Fibroblast of mammary gland (primary cell): ENCODE measurements around the gene PLA2G4B.

Experiments used
- DNase-seq: peaks from one replicate; pipeline ENCODE4 v3.0.0-alpha.2; 2010; ENCODE audit warnings: low read depth
- H3K4me3 ChIP-seq: 2 replicates; pipeline ENCODE4 v1.5.1; 2011; ENCODE audit warnings: low read depth, mild to moderate bottlenecking, low read length, moderate library complexity; ENCODE audit not compliant: control insufficient read depth
- TF ChIP-seq, protein P1 (sequence below): conservative IDR thresholded peaks from 2 replicates; pipeline ENCODE4 v1.5.1; 2011; ENCODE audit warnings: low read depth, low read length, inconsistent platforms; ENCODE audit not compliant: control insufficient read depth, insufficient read depth

The PLA2G4B gene

DNA sequence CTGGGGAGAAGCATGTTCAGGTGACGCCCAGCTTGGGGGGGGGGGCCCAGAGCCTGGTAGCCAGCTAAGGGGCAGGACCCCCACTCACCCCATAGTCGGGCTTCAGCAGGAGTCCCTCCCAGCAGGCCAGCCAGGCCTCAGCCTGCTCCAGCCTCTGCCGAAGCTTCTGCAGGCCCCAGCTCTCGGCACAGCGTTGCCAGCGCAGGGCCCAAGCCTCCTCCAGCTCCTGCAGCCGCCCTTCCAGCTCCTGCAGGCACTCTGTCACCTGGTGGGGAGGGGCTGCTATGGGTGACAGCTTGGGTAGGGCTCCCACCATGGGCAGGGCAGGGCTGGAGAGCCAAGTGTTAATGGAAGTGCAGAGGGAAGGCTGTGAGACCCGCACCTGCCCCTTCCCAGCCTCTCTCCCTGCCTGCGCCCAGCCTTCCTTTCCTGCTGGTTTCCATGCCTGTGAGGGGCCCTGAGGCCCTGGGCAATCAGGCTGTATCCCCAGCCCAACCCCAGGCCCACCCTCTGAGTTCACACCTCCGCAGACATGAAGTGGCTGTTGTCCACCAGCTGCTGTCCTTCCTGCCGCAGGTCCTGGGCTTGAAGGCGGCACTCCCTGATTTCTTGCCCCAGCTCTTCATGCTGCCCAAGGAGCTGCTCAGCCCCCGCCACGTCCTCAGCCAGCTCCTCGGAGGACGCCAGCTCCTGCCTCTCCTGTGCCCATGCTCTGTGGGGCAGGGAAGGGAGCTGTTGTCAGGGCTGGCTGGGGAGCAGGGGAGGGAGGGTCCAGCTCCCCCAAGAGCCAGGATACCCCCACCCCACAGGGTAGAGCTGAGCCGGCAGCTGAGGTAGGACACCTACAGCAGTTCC lies 14.3 kb downstream of the PLA2G4B start:
- DNase-seq, result no peak
- H3K4me3 ChIP-seq, result no peak overlapping the region
- TF ChIP-seq, protein P1, sequence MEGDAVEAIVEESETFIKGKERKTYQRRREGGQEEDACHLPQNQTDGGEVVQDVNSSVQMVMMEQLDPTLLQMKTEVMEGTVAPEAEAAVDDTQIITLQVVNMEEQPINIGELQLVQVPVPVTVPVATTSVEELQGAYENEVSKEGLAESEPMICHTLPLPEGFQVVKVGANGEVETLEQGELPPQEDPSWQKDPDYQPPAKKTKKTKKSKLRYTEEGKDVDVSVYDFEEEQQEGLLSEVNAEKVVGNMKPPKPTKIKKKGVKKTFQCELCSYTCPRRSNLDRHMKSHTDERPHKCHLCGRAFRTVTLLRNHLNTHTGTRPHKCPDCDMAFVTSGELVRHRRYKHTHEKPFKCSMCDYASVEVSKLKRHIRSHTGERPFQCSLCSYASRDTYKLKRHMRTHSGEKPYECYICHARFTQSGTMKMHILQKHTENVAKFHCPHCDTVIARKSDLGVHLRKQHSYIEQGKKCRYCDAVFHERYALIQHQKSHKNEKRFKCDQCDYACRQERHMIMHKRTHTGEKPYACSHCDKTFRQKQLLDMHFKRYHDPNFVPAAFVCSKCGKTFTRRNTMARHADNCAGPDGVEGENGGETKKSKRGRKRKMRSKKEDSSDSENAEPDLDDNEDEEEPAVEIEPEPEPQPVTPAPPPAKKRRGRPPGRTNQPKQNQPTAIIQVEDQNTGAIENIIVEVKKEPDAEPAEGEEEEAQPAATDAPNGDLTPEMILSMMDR, result no peak

DNA sequence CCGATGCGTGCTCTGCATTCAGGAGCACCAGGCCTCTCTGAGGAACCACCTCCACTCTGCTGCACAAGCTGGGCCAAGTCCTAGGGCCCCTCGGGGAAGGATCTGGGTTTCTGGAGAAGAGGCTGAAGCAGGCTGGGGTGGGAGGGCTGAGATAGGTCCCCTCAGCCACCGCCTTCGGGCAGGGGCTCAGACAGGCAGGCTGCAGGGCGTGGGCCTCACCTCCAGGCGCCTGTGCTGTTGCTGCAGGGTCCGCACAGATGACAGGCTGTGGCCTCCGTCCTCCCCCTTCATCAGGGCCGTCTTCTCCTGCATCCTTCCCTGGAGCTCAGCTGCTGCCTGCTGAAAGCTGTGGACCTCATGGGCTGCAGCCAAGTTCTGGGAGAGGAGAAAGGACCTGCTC lies 15.2 kb downstream of the PLA2G4B start:
- TF ChIP-seq, protein P1, result no peak
- no peak overlapping the region for H3K4me3 ChIP-seq

DNA sequence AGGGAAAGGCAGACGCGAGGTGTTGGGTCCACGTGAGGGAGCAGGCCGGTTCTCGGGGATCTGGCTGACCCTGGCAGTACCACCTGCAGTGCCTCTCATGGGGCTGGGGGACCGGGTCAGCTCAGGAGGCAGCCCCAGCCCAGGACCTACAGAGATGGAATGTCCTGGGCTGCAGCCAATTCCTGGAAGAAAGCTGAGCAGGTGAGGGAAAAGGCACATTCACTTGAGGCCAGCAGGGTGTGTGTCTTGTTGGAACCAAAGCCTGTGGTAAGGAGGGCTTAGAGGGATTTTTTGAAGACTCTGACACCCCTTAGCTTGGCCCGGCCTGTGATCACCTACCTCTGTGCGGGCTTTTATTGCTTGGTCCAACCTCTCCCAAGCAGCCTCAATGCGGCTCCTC lies 15.8 kb downstream of the PLA2G4B start:
- DNase-seq, result no peak
- no peak overlapping the region for H3K4me3 ChIP-seq
- TF ChIP-seq, protein P1, result no peak

More for the DNA sequence above, 15.2 kb downstream of the PLA2G4B start:
- no peak for DNase-seq

DNA sequence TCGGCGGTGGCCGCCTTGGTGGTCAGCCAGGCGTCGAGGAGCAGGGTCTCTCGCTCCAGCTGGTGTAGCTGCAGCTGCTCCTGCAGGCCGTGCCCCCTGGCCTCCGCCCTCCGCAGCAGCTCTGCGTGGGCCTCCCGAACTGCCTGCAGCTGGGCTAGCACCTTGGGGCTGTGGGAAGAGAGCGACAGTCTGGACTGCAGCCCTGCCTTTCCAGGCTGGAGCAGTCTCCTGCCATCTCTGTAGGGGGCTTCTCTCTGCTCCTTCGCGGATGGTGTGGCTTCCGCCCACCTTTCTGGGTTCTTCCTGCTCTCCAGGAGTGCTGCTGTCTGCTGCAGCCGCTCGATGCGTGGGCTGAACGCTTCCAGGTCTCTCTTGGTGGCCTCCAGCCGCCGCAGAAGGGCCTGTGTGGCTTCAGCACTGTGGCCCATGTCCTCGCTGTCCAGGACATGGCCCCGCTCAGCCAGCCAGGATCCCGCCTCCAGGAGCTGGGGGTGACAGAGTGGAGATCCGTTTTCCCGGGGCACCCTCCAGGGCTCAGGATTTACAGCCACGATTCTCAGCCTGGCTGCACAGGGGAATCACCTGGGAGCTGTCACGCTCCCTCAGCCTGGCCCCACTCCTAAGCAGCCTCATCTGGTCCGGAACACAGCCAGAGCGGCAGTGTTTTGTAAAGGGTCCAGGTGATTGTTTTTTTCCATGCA lies 16.8 kb downstream of the PLA2G4B start:
- TF ChIP-seq, protein P1, result no peak
- no peak for DNase-seq
- H3K4me3 ChIP-seq, result no peak overlapping the region

DNA sequence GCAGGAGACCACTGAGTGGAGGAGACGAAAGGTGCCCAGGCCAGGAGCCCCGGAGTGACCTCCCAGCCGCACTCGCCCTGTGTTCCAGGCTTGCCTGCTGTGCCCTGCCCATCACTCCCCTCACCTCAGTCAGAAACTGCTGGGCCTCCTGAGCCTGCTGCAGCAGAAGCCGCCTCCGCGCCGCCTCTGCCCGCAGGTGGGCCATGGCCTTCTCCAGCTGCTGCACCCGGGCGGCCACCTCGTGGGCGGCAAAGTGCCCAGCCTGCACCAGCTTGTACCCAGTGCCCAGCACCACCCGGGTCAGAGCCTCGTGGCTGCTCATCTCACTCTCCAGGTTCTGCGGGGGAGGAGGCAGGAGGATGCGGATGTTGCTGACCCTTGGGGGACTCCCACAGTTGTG lies 17.6 kb downstream of the PLA2G4B start:
- TF ChIP-seq, protein P1, result no peak
- no peak overlapping the region for H3K4me3 ChIP-seq
- no peak for DNase-seq

DNA sequence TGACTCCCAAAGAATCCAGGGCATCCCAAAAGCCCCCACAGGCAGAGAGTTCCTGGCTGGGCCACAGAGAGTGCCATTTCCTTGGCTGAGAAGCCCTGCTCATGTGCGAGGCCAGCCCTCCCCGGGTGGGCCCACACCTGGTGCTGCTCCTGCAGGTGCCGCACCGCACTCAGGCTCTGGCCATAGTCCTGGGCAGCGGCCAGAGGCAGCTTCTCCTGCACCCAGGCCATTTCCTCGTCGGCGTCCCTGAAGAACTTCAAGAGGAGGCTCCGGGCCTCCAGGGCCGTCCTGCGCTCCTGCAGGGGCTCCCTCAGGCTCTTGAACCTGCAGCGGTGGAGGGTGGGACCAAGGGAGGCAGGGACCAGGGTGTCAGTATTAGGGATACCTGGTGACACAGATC lies 18.1 kb downstream of the PLA2G4B start:
- no peak for DNase-seq
- TF ChIP-seq, protein P1, result no peak
- H3K4me3 ChIP-seq, result no peak overlapping the region

DNA sequence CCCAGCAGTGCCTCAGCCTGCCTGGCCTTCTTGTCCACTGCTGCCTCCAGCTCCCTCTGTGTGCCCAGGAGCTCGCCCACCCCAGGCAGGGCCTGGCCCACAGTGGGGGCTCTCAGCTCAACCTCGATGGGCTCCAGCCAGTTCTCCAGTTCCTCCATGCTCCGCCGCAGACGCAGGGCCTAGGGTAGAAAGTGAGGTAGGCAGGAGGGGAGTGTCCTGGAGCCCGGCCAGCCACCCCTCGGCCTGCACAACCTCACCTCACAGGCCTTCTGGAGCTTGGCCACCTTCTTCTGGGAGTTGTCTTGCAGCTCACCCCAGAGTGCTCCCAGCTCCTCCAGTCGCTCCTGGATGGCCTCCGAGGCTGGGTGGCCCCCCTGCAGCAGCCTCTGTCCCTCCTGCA lies 18.7 kb downstream of the PLA2G4B start:
- no peak for DNase-seq
- TF ChIP-seq, protein P1, result no peak
- H3K4me3 ChIP-seq, result no peak overlapping the region
